Dermis blood vessel endothelial cell (primary cell): ENCODE measurements around the gene TACC2. TPM values are rescaled to one million over a fixed set of nuclear protein-coding genes. Genes with fewer than 3 reads are reported as not detected.

Experiments
- DNase-seq: peaks from one replicate; pipeline ENCODE4 v3.0.0; 2010
- total RNA-seq: library from RNA; depleted of rRNA; stranded (reverse); fragments of >200 nt; gene quantifications from 2 replicates; pipeline ENCODE4 v1.2.3, GENCODE V29; 2014

The TACC2 gene
- total RNA-seq, 1 donor from 2014 or later, result 3.6 TPM

DNA sequence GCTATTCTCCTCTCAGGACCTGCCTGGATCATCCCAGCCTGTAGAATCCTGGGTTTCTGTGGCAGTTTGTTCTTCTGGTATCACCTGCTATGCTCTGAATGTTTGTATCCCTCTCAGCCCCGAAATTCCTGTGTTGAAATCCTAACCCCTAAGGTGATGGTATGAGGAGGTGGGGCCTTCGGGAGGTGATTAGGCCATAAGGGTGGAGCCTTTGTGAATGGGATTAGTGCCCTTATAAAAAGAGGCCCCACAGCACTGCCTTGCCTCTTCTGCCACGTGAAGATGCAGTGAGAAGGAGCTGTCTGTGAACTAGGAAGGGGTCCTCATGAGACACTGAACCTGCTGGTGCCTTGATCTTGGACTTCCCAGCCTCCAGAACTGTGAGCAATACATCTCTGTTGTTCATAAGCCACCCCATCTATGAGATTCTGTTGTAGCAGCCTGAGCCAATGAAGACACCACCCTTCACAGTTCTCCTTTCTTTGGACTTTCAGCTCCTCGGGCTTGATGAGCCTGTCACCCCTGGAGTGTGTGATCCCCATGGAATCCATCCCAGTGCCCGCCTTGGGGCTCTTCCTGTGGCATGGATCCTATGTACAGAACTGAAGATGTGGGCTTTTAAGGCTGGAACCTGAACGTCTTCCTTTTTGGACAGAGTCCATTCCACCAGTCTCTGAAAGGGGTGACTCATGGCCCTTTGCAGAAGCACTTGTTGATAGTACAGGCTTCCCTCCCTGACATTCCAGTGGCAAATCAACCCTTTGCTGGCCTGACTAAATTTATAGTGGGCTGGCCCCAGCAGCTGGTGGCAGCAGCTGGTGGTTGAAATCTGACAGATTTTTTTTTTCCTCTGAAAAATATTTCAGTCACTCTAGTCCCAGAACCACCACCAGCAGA is 138.0 kb downstream of the TACC2 start:
- DNase-seq, result peak; percentile 94

GRCh38 chr10:122127943-122128342 is 139.0 kb downstream of the TACC2 start:
- DNase-seq, result peak; percentile 67

DNA sequence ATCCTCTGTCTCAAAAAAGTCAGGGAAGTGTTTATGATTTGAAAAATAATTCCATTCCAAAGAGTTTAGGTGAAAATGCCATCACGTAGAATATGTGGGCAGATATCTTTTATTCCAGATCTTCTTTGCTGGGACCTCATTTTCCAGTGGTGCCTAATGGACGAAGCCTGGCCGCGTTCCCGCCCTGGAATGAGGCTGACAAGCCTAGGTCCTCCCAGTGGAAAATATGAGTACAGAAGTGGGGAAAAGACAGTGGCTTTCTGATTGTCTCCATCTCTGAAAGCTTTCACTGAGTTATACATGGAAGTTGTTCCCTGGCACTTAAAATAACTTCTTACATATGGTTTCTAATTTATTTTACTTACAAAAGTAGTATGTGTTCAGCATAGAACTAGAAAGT is 139.4 kb downstream of the TACC2 start:
- DNase-seq, result peak; percentile 64

DNA sequence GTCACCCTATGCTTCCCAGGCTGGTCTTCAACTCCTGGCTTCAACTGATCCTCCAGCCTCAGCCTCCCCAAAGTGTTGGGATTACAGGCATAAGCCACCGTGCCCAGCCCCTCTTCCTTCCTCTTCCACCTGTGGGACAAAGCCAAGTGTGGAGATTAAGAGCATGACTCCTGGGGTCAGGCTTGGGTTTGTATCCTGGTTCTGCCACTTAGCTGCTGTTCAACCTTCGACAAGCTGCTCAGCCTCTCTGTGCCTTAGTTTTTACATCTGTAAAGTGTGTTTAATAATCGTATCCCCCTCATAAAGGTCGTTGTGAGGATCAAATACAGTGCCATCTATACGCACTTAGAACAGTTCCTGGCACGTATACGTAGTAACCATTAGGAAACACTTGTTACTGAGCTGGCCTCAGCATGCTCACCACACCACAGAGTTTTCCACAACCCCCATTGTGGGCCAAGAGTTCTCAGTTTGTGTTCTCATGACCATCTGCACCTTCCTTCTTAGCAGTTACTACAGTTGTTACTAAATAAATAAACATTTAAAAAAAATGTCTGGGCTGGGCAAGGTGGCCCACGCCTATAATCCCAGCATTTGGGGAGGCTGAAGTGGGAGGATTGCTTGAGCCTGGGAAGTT is 141.6 kb downstream of the TACC2 start:
- DNase-seq, result no peak

- no peak for DNase-seq
Measured at GRCh38 chr10:122132331-122132755, 143.4 kb downstream of the TACC2 start.

DNA sequence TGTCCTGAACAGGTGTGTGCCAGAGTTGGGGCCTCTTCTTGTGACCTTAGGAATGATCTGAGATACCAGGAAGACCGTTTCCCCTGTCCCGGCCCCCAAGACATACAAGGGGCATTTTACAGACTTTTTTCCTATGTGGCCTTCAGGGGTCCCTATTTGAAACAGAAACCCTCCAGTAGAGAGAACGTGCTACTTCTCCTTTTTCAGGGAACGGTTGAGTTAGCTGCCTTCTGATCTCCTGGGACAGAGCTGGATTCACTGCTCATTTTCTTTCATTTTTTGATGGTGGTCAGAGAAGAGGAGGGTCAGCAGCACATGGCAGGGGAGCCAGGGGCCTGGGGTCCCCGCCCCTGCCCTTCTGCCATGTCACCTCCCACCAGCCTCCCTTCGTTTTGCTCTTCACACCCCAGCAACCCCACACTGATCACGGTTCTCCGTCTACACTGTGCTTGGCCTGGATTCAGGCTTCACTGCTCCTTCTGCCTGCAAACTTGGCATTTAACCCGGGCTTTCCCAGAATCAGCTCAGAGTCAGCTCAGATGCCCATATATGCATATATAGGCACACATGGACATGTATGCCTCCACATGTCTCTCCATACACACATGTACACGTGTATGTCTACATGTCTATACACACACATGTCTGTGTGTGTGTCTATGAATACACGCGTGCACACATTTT is 144.1 kb downstream of the TACC2 start:
- no peak for DNase-seq

GRCh38 chr10:122135251-122136025 is 146.5 kb downstream of the TACC2 start:
- DNase-seq, result no peak

GRCh38 chr10:122138831-122139625 is 150.1 kb downstream of the TACC2 start:
- no peak for DNase-seq

DNA sequence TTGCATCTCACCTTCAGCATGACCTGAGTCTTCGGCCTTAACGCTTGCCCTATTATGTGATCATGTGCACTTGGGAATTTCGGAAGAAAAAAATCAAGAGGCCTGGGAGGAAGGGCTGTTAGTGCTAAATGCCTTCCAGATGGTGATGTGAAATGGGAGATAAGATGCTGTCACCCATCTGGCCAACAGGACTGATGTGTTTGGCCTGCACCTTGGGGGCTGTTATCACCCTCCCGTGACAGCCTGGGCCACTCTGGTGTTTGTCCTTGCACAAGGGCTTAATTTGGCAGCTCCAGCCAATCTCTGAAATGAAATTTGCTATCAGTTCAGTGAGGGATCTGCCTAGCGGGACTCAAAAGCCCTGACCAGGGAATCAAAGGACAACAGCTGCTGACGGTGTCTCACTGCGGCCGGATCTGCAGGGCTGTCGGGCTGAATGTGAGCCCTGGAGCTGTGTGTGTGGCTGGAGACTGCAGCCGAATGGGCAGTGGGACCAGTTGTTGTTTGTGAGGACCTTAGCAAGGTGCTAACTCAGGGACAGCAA is 150.7 kb downstream of the TACC2 start:
- no peak for DNase-seq

DNA sequence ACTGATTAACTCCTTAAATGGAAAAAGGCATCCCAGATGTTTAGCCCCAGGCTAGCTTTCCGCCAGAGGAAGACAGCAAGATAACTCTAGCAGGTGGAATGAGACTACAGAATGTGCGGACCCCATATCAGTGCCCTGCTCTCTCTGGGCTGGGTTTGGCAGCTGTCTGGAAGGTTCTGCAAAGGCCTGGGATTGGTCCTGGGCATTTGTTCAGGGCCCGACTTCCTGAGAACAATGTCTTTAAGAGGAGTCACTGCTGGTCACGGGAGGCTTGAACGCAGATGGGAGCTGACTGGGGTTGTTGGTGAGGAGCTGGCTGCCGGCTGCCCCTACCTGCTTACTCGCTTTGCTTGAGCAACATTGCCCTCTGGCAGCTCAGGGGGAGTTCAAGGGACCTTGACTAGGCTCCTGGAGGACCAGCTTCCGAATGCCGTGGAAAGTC is 151.5 kb downstream of the TACC2 start:
- peak; percentile 92 for DNase-seq

GRCh38 chr10:122140941-122141623 is 152.1 kb downstream of the TACC2 start:
- DNase-seq, result peak; percentile 97

GRCh38 chr10:122141821-122142640 is 153.1 kb downstream of the TACC2 start:
- peak; percentile 26 for DNase-seq

- peak; percentile 57 for DNase-seq
Measured at GRCh38 chr10:122142641-122143237, 153.8 kb downstream of the TACC2 start.

DNA sequence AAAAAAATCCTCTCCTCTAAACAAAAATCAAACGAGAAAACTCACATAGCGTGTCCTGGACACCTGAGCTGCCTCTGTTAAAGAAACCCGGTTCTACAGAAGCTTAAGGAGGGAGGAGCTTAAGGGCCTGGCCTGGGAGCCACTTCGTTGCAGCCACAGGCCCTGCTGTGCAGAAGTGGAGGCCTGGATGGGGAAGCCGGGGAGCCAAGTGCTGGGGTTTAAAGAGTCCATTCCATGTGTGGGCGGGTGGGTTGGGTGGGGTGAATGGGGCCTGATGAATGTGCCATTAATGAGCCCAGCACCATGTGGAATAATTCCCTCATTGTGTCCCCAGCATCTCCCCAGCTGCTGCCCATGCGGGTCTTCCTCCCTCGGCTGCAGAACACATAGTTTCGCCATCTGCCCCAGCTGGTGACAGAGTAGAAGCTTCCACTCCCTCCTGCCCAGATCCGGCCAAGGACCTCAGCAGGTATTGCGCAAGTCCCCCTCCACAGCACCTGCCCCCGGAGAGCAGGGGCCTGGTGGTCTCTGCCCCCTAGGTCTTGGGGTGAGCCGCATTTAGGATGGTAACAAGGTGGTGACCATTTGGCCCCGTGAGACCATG is 154.4 kb downstream of the TACC2 start:
- DNase-seq, result no peak

DNA sequence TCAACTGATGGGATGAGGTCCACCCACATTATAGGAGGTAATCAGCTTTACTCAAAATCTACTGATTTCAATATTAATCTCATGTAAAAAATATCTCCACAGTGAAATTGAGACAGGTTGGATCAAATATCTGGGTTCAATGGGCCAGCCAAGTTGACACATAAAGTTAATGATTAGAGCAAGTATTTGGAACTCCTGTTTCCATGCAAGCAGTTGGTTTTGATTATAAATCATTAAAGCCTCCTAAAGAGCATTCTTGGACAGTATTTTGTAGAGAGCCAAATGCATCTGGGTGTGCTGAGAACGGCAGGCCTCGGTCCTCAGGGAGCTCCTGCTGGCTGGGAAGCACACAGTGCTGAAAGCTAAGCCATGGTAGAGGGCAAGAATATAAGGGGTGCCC is 155.2 kb downstream of the TACC2 start:
- no peak for DNase-seq

DNA sequence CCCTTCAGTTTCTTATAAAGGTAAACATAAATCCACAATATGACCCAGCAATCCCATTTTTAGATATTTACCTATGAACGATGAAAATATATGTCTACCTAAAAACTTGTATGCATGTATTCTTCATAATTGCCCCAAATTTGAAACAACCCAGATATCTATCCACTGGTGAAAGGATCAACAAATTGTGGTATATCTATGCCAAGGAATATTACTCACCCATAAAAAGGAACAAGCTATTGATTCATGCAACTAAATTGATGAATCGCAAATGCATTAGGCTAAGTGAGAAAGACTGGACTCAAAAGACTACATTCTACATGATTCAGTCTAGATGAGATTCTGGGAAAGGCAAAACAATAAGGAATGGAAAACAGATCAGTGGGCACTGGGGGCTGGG is 156.2 kb downstream of the TACC2 start:
- DNase-seq, result no peak

DNA sequence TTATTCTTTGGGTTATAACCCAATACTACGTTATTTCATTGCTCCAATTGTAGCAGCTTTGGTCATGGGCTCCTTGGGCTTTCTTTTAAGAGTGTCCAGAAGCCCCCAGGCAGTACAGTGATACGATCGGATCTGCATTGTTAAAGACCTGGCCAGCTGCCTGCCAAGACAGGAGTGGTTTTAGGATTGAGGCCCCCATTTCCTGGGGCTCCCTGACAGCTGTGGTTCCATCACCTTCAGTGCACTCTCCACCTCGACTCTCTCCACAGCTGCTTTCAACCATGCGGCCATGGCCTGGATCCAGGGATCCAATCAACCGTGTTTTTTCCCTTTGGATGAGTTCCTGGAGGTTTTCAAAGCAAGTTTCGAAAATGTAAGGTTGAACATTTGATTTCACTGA is 158.7 kb downstream of the TACC2 start:
- DNase-seq, result no peak

DNA sequence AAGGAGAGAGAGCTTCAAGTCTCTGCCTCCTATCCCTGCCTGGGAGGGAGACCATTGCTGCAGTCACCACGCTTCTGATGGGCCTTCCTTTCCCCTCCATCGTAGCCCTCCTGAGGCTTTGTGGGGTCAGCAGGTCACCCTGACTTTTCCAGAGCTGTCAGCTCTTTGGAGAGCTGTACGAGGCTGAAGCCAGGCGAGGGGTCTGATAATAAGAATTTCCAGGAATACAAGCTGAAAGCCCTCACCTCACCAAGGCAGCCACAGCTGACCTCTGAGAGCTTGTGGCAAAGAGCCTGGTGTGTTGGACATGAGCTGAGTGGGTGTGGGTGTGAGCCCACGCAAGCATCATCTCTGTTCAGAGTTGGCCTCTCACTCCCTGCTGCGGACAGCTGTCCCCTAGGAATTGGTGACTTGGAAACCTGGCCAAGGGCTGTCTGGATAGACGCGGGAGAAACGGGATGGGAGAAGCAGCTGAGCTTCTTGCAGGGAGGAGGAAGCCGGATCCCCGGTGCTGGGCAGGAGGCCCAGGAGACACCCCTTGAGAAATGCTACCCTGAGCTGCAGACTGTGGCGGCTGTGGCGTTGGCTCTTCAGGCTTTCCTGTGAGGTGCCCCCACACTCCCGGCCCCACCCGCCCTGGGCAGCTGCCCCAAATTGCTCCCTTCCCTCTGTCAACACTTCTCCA is 160.1 kb downstream of the TACC2 start:
- DNase-seq, result peak; percentile 19
